ENCODE data around the gene NOXRED1.

Gene NOXRED1

GRCh38 chr14:77344377-77344996 lies 78.8 kb downstream of the NOXRED1 start:
- no peak for DNase-seq (ENCODE audit: low read depth in 2 of 2)

Data from stimulated activated CD4-positive, alpha-beta T cell treated with anti-CD3 and anti-CD28 coated beads, Interleukin-15, amount 100 ng/mL, for 48 hours (primary cell).